Stomach (tissue), 4 donors: ENCODE measurements around the gene SDC3.

Experiments used
- CTCF ChIP-seq, 7 experiments: fragments of 450-650 bp in 4 of 7; fragments of 200-600 bp in 3 of 7; sonication (generic) in 3 of 7; IDR thresholded peaks; one replicate each; pipeline ENCODE4 v1.5.1; 2016 to 2019; ENCODE audit warnings: antibody characterized with exemption in 7 of 7, control low read depth in 2 of 7, mild to moderate bottlenecking in 1 of 7
- POLR2A ChIP-seq, 4 donors: fragments of 450-650 bp; IDR thresholded peaks; one replicate each; pipeline ENCODE4 v1.6.1; 2016; ENCODE audit warnings: antibody characterized with exemption in 4 of 4, control low read depth in 2 of 4, mild to moderate bottlenecking in 1 of 4, moderate library complexity in 1 of 4

GRCh38 chr1:30860320-30860652, 48.3 kb downstream of the SDC3 start:
- TF ChIP-seq CTCF (IDR thresholded peaks at IDR 0.05), result no peak
- TF ChIP-seq POLR2A (IDR thresholded peaks at IDR 0.05), result no peak
